H1 (cell line): Measurements from ENCODE around the gene SOX4. TPM values are rescaled to one million over a fixed set of nuclear protein-coding genes. Genes with fewer than 3 reads are reported as not detected.

Experiments used
- CTCF ChIA-PET: fragments of 300-600 bp; sonication (Branson Sonifier 250); formaldehyde crosslinking; loops from one replicate; lab custom pipeline; 2021; ENCODE audit not compliant: partially characterized antibody; lab: Charles Lee
- POLR2A ChIA-PET: fragments of 300-600 bp; sonication (Branson Sonifier 250); formaldehyde crosslinking; loops from one replicate; lab custom pipeline; 2021; ENCODE audit warnings: inconsistent platforms; ENCODE audit not compliant: partially characterized antibody; lab: Charles Lee
- DNase-seq, 2 experiments: peaks; one replicate each; pipeline versions ENCODE4 v3.0.0 to v3.0.0-alpha.2; 2010 to 2022; ENCODE audit warnings: low spot score in 2 of 2, low read depth in 1 of 2, mixed read lengths in 1 of 2
- FAIRE-seq: peaks from 2 replicates; lab custom pipeline; 2011; peaks lifted over from hg19 to GRCh38; lab: Jason Lieb, UNC
- H2AFZ ChIP-seq: 2 replicates; pipeline ENCODE4 v1.8.1; 2012; ENCODE audit warnings: low read length, inconsistent platforms
- H2AK5ac ChIP-seq: 2 replicates; pipeline ENCODE4 v1.6.1; 2013; ENCODE audit warnings: low read depth, low read length
- H2BK120ac ChIP-seq: replicated peaks from 2 replicates; pipeline ENCODE3; 2013; ENCODE audit warnings: low read depth, low read length, inconsistent platforms
- H2BK12ac ChIP-seq: 2 replicates; pipeline ENCODE4 v1.6.1; 2013; ENCODE audit warnings: low read depth, low read length
- H2BK15ac ChIP-seq: 2 replicates; pipeline ENCODE4 v1.6.1; 2013; ENCODE audit warnings: low read length
- H2BK20ac ChIP-seq: 2 replicates; pipeline ENCODE4 v1.6.1; 2013; ENCODE audit warnings: low read length
- H2BK5ac ChIP-seq: 2 replicates; pipeline ENCODE4 v1.6.1; 2013; ENCODE audit warnings: low read depth, low read length
- H3K14ac ChIP-seq: 2 replicates; pipeline ENCODE4 v1.6.1; 2013; ENCODE audit warnings: inconsistent platforms; ENCODE audit not compliant: insufficient read length
- H3K18ac ChIP-seq: 2 replicates; pipeline ENCODE4 v1.6.1; 2013; ENCODE audit warnings: low read length; ENCODE audit errors: extremely low read depth
- H3K23ac ChIP-seq: 2 replicates; pipeline ENCODE4 v1.6.1; 2013; ENCODE audit warnings: inconsistent platforms; ENCODE audit not compliant: insufficient read length
- H3K23me2 ChIP-seq: 2 replicates; pipeline ENCODE4 v1.6.1; 2013; ENCODE audit warnings: low read depth, low read length
- H3K27ac ChIP-seq: 2 replicates; pipeline ENCODE4 v1.6.1; 2011; ENCODE audit warnings: low read depth, low read length, inconsistent platforms
- H3K27me3 ChIP-seq, 4 experiments: replicated peaks in 1 of 4; 1 replicate in 1 of 4; 2 replicates in 3 of 4; pipeline versions ENCODE4 v1.6.1 to v1.8.1; 2011 to 2013; ENCODE audit warnings: low read length in 3 of 4, mild to moderate bottlenecking in 3 of 4, inconsistent platforms in 2 of 4, mixed read lengths in 2 of 4, moderate library complexity in 1 of 4; ENCODE audit not compliant: control insufficient read depth in 3 of 4, insufficient read depth in 3 of 4; ENCODE audit errors: extremely low read depth in 1 of 4
- H3K36me3 ChIP-seq, 4 experiments: 2 replicates each; pipeline versions ENCODE4 v1.6.1 to v1.8.1; 2011 to 2013; ENCODE audit warnings: mild to moderate bottlenecking in 4 of 4, low read length in 3 of 4, moderate library complexity in 2 of 4, control low read depth in 1 of 4, inconsistent platforms in 1 of 4; ENCODE audit not compliant: insufficient read depth in 4 of 4, control insufficient read depth in 2 of 4
- H3K4ac ChIP-seq: replicated peaks from 2 replicates; pipeline ENCODE3; 2013; ENCODE audit warnings: low read length, low read depth, mixed read lengths, inconsistent platforms; ENCODE audit not compliant: insufficient read length
- H3K4me1 ChIP-seq, 4 experiments: replicated peaks in 1 of 4; 1 replicate in 1 of 4; 2 replicates in 3 of 4; pipeline versions ENCODE4 v1.6.1 to v1.8.1; 2011 to 2013; ENCODE audit warnings: low read length in 3 of 4, inconsistent platforms in 2 of 4, mixed read lengths in 1 of 4; ENCODE audit not compliant: insufficient read depth in 4 of 4, control insufficient read depth in 3 of 4
- H3K4me2 ChIP-seq, 2 experiments: 2 replicates each; pipeline versions ENCODE4 v1.6.1 to v1.8.1; 2011 to 2013; ENCODE audit warnings: low read depth in 2 of 2, low read length in 2 of 2, control low read depth in 1 of 2, inconsistent platforms in 1 of 2, mild to moderate bottlenecking in 1 of 2; ENCODE audit not compliant: insufficient read depth in 1 of 2
- H3K4me3 ChIP-seq, 4 experiments: fragments of 200-600, 300-600 bp in 1 of 4; sonication (generic), shearing (Covaris generic), sonication (Bioruptor Twin) in 1 of 4; 2 replicates each; pipeline versions ENCODE4 v1.5.1 to v1.8.1; 2011 to 2016; ENCODE audit warnings: low read length in 4 of 4, low read depth in 3 of 4, control low read depth in 2 of 4, inconsistent platforms in 2 of 4, mild to moderate bottlenecking in 2 of 4, mixed read lengths in 1 of 4, moderate library complexity in 1 of 4; ENCODE audit not compliant: insufficient read depth in 2 of 4; ENCODE audit errors: extremely low read depth in 1 of 4
- H3K56ac ChIP-seq: replicated peaks from 2 replicates; pipeline ENCODE3; 2013; ENCODE audit warnings: low read depth, mild to moderate bottlenecking, mixed read lengths, low read length, inconsistent platforms; ENCODE audit not compliant: insufficient read length
- H3K79me1 ChIP-seq: 2 replicates; pipeline ENCODE4 v1.6.1; 2013; ENCODE audit warnings: low read depth, low read length, control low read depth
- H3K79me2 ChIP-seq, 2 experiments: 2 replicates each; pipeline versions ENCODE4 v1.6.1 to v1.8.1; 2012 to 2013; ENCODE audit warnings: low read length in 2 of 2, mild to moderate bottlenecking in 2 of 2, inconsistent platforms in 1 of 2; ENCODE audit not compliant: insufficient read depth in 2 of 2, control insufficient read depth in 1 of 2
- H3K9ac ChIP-seq, 4 experiments: replicated peaks in 1 of 4; 1 replicate in 1 of 4; 2 replicates in 3 of 4; pipeline versions ENCODE4 v1.6.1 to v1.8.1; 2011 to 2013; ENCODE audit warnings: low read depth in 3 of 4, low read length in 3 of 4, control low read depth in 2 of 4, mild to moderate bottlenecking in 2 of 4, moderate library complexity in 2 of 4, inconsistent platforms in 1 of 4; ENCODE audit errors: extremely low read depth in 1 of 4
- H3K9me3 ChIP-seq, 2 experiments: 2 replicates each; pipeline versions ENCODE4 v1.6.1 to v1.8.1; 2012 to 2013; ENCODE audit warnings: mild to moderate bottlenecking in 2 of 2, moderate library complexity in 2 of 2, control low read depth in 1 of 2, inconsistent platforms in 1 of 2, low read depth in 1 of 2, low read length in 1 of 2, mixed read lengths in 1 of 2; ENCODE audit not compliant: insufficient read depth in 2 of 2
- H4K20me1 ChIP-seq, 2 experiments: replicated peaks in 1 of 2; 2 replicates each; pipeline versions ENCODE3 to v1.8.1; 2011 to 2013; ENCODE audit warnings: inconsistent platforms in 2 of 2, low read length in 2 of 2, mild to moderate bottlenecking in 1 of 2; ENCODE audit not compliant: insufficient read depth in 2 of 2, control insufficient read depth in 1 of 2
- H4K5ac ChIP-seq: 2 replicates; pipeline ENCODE4 v1.6.1; 2013; ENCODE audit warnings: low read length, low read depth, mixed read lengths, inconsistent platforms; ENCODE audit not compliant: insufficient read length
- H4K8ac ChIP-seq: 2 replicates; pipeline ENCODE4 v1.8.0; 2013; ENCODE audit warnings: mild to moderate bottlenecking, moderate library complexity, low read length, inconsistent platforms; ENCODE audit not compliant: insufficient read depth; ENCODE audit errors: extremely low read depth
- H4K91ac ChIP-seq: replicated peaks from 2 replicates; pipeline ENCODE3; 2013; ENCODE audit warnings: low read length, mixed read lengths, inconsistent platforms; ENCODE audit not compliant: insufficient read length
- CREB1 ChIP-seq: IDR thresholded peaks from 2 replicates; pipeline ENCODE4 v1.6.1; 2012; ENCODE audit warnings: inconsistent platforms
- CTCF ChIP-seq, 3 experiments: IDR thresholded peaks; 1 replicate in 2 of 3; 2 replicates in 1 of 3; pipeline versions ENCODE4 v1.5.1 to v1.6.1; 2011; ENCODE audit warnings: low read length in 3 of 3, mild to moderate bottlenecking in 3 of 3, inconsistent platforms in 2 of 3, low read depth in 1 of 3, moderate library complexity in 1 of 3; ENCODE audit not compliant: insufficient read depth in 1 of 3; ENCODE audit errors: control extremely low read depth in 1 of 3
- KDM1A ChIP-seq: fragments of 200-600, 300-600 bp; sonication (generic); IDR thresholded peaks from 2 replicates; pipeline ENCODE4 v1.7.1; 2016; ENCODE audit warnings: mild to moderate bottlenecking, low read length, borderline replicate concordance
- MAFK ChIP-seq: IDR thresholded peaks from 2 replicates; pipeline ENCODE4 v1.6.1; 2012; ENCODE audit warnings: low read depth, mild to moderate bottlenecking, improper control_type of control experiment, low read length
- MAX ChIP-seq: IDR thresholded peaks from 2 replicates; pipeline ENCODE4 v1.6.1; 2012; ENCODE audit warnings: inconsistent platforms
- NRF1 ChIP-seq: IDR thresholded peaks from 2 replicates; pipeline ENCODE4 v1.6.1; 2011; ENCODE audit warnings: mild to moderate bottlenecking, low read depth, low read length, improper control_type of control experiment
- PHF8 ChIP-seq: fragments of 200-600 bp; sonication (generic); conservative IDR thresholded peaks from 2 replicates; pipeline ENCODE4 v1.7.1; 2012; ENCODE audit warnings: low read depth, mild to moderate bottlenecking, inconsistent platforms, low read length, moderate library complexity
- RNF2 ChIP-seq: fragments of 200-900, 300-1000 bp; sonication (generic); IDR thresholded peaks from 2 replicates; pipeline ENCODE4 v1.7.1; 2016; ENCODE audit warnings: borderline replicate concordance, low read depth, mild to moderate bottlenecking, antibody characterized with exemption, low read length; ENCODE audit not compliant: poor library complexity, severe bottlenecking; ENCODE audit errors: missing control alignments
- SIX5 ChIP-seq: IDR thresholded peaks from 2 replicates; pipeline ENCODE4 v1.6.1; 2011; ENCODE audit warnings: mild to moderate bottlenecking, low read depth, low read length
- SP1 ChIP-seq: IDR thresholded peaks from 2 replicates; pipeline ENCODE4 v1.6.1; 2011; ENCODE audit warnings: low read depth, low read length
- WGBS, 2 experiments: shearing (Covaris generic) in 1 of 2; methylation state at CpG; one replicate each; pipeline versions ENCODE4 v1.1.6 to v1.1.7; 2013 to 2015; ENCODE audit warnings: low lambda C conversion rate in 2 of 2, mixed read lengths in 2 of 2, inconsistent platforms in 1 of 2, low coverage in 1 of 2, missing lambda C conversion rate in 1 of 2; ENCODE audit not compliant: insufficient replicate concordance in 2 of 2, insufficient coverage in 1 of 2, insufficient read length in 1 of 2; ENCODE audit errors: extremely low coverage in 1 of 2, missing lambda C conversion rate in 1 of 2; 5-methylcytosine and 5-hydroxymethylcytosine counted together
- polyA plus RNA-seq, 7 experiments: library from polyadenylated mRNA; depleted of rRNA in 3 of 7; stranded (reverse) in 5 of 7; unstranded in 2 of 7; fragments of >200 nt in 5 of 7; fragments of 200-250 nt in 2 of 7; gene quantifications; 1 replicate in 5 of 7; 2 replicates in 1 of 7; 4 replicates in 1 of 7; pipeline versions ENCODE4 v1.2.1 to v1.2.3, GENCODE V29; 2011 to 2013; ENCODE audit warnings: missing spikeins in 2 of 7, mixed read lengths in 2 of 7
- total RNA-seq: library from RNA; stranded (reverse); fragmentation: NEBNext Ultra II Directional; extraction: Animal tissue kit (Norgen Biotek cat#: 25700); gene quantifications from 2 replicates; pipeline ENCODE4 v1.2.1, GENCODE V29; 2021

The SOX4 gene
- total and polyA plus RNA-seq, 2 of the 8 experiments (the other 6 are each of a cell fraction or from before 2014, with no cell fraction given), result 14.1 to 169 TPM

GRCh38 chr6:21604081-21604480 is 10.5 kb downstream of the SOX4 start:
- H4K5ac ChIP-seq, result no peak overlapping the region
- H4K20me1 ChIP-seq, result no peaks in the 10 kb centered on the region
- H3K27ac ChIP-seq, result no peak overlapping the region
- no peaks in the 10 kb centered on the region for H3K9me3 ChIP-seq
- peaks cover 0 to 11% (median 1%) of the 10 kb centered on the region in 4 experiments; a peak in 4 of 7 replicates for H3K4me1 ChIP-seq
- no peak overlapping the region for H3K56ac ChIP-seq
- H3K27me3 ChIP-seq, result no peaks in the 10 kb centered on the region
- no peak for FAIRE-seq
- no peaks in the 10 kb centered on the region for H3K79me1 ChIP-seq
- H2BK15ac ChIP-seq, result no peak overlapping the region
- H3K18ac ChIP-seq, result no peak overlapping the region
- H4K91ac ChIP-seq, result no peak overlapping the region
- H2BK120ac ChIP-seq, result no peak overlapping the region
- no peak overlapping the region for H2BK12ac ChIP-seq
- no peak overlapping the region for H3K14ac ChIP-seq
- H4K8ac ChIP-seq, result no peak overlapping the region
- H3K9ac ChIP-seq, result no peak overlapping the region
- no peak for TF ChIP-seq MAFK
- no peak for TF ChIP-seq PHF8
- no peak for TF ChIP-seq CTCF (IDR thresholded peaks at IDR 0.05; ENCODE audit: control extremely low read depth in 1 of 3, insufficient read depth in 1 of 3, low read depth in 1 of 3, low read length in 3 of 3)
- no peak for TF ChIP-seq RNF2
- no peak for TF ChIP-seq NRF1
- no peak for TF ChIP-seq CREB1
- no peak for TF ChIP-seq SIX5
- TF ChIP-seq MAX, result no peak
- TF ChIP-seq KDM1A, result no peak
- TF ChIP-seq SP1, result no peak
- TF ChIP-seq, all 59 proteins: peak for 0
- no peaks in the 10 kb centered on the region for H3K36me3 ChIP-seq
- H2AK5ac ChIP-seq, result no peak overlapping the region
- DNase-seq, result no peak
- no peak overlapping the region for H3K4me2 ChIP-seq
- H2BK5ac ChIP-seq, result no peak overlapping the region
- ChIA-PET POLR2A (interaction anchor here (3.6 kb wide), 1 partner anchor 11 kb away, joined by 27 read pairs; the partner anchor contains the start of gene SOX4), CTCF (no interaction called here)
- WGBS, 2 experiments, result 91% methylated on average over 3 of the region's 3 CpGs; no CpG with 5 or more reads in 1 of the 2 experiments
- no peak overlapping the region for H3K4me3 ChIP-seq
- H3K23me2 ChIP-seq, result no peaks in the 10 kb centered on the region; the same call in 1 of the 2 replicates
- peaks cover 0 to 15% of the 10 kb centered on the region in 2 experiments; a peak in 3 of 4 replicates for H3K79me2 ChIP-seq
- H2AFZ ChIP-seq, result no peak overlapping the region
- H3K4ac ChIP-seq, result no peak overlapping the region
- no peak overlapping the region for H2BK20ac ChIP-seq
- H3K23ac ChIP-seq, result no peak overlapping the region
